ENCODE data around the gene COL5A3. TPM values are rescaled to one million over a fixed set of nuclear protein-coding genes. Genes with fewer than 3 reads are reported as not detected.

Gene COL5A3
- total RNA-seq, 1 donor from 2014 or later: 47.5 TPM

GRCh38 chr19:9916719-9917118 is 93.6 kb downstream of the COL5A3 start:
- intact Hi-C loops (cut with DNase I): no loop called here
- DNase-seq (ENCODE audit: low spot score) (no peak), ATAC-seq (no peak)

- ATAC-seq: peak; percentile 61
- DNase-seq (ENCODE audit: low spot score): peak; percentile 72
- intact Hi-C loops (cut with DNase I): no loop called here
Observed at GRCh38 chr19:9914315-9915207, 95.7 kb downstream of the COL5A3 start.

- ATAC-seq (no peak), DNase-seq (ENCODE audit: low spot score) (no peak)
- intact Hi-C loops (cut with DNase I): no loop called here
Observed at GRCh38 chr19:9914001-9914314, 96.3 kb downstream of the COL5A3 start.

GRCh38 chr19:9913237-9914000 is 96.9 kb downstream of the COL5A3 start:
- ATAC-seq: no peak
- intact Hi-C loops (cut with DNase I): no loop called here
- no peak for DNase-seq (ENCODE audit: low spot score)

- intact Hi-C loops (cut with DNase I): no loop called here
- ATAC-seq (no peak), DNase-seq (ENCODE audit: low spot score) (no peak)
Observed at GRCh38 chr19:9912551-9913236, 97.6 kb downstream of the COL5A3 start.

- intact Hi-C loops (cut with DNase I): no loop called here
- DNase-seq (ENCODE audit: low spot score) (no peak), ATAC-seq (no peak)
Observed at GRCh38 chr19:9911524-9912185, 98.6 kb downstream of the COL5A3 start.

GRCh38 chr19:9910625-9911024 is 99.7 kb downstream of the COL5A3 start:
- no peak for DNase-seq (ENCODE audit: low spot score)
- no peak for ATAC-seq
- intact Hi-C loops (cut with DNase I): no loop called here

Small RNA genes lying within 50 kb of the gene (microRNA-seq; reads per million reads assigned to microRNA genes)
- not detected for gene MIR5589

Other genes starting within 250 kb of the COL5A3 start
- gene ZNF846, start 241.8 kb downstream of the COL5A3 start, total RNA-seq: 27.0 TPM
- 24.9 TPM for gene FBXL12, start 191.4 kb downstream of the COL5A3 start, total RNA-seq
- 206 TPM for gene UBL5, start 182.6 kb downstream of the COL5A3 start, total RNA-seq
- 54.6 TPM for gene PIN1, start 175.2 kb downstream of the COL5A3 start, total RNA-seq
- 6.9 TPM for gene OLFM2, start 74.0 kb downstream of the COL5A3 start, total RNA-seq
- gene RDH8, start 3.0 kb upstream of the COL5A3 start, total RNA-seq: not detected
- 47.0 TPM for gene SHFL, start 75.8 kb upstream of the COL5A3 start, total RNA-seq
- gene ANGPTL6, start 92.2 kb upstream of the COL5A3 start, total RNA-seq: not detected
- 31.3 TPM for gene PPAN, start 95.9 kb upstream of the COL5A3 start, total RNA-seq
- 9.9 TPM for gene P2RY11, start 101.2 kb upstream of the COL5A3 start, total RNA-seq
- gene EIF3G, start 109.4 kb upstream of the COL5A3 start, total RNA-seq: 155 TPM
- gene DNMT1, start 184.4 kb upstream of the COL5A3 start, total RNA-seq: 70.8 TPM
- gene S1PR2, start 220.8 kb upstream of the COL5A3 start, total RNA-seq: 15.9 TPM
- gene MRPL4, start 241.7 kb upstream of the COL5A3 start, total RNA-seq: 29.3 TPM